ENCODE measurements around the gene HIBCH.

GRCh38 chr2:190235101-190235500, 84.5 kb downstream of the HIBCH start:
- TF ChIP-seq RFX5 (IDR thresholded peaks at IDR 0.05; ENCODE audit: low read depth, low read length) (no peak), CTCF (conservative IDR thresholded peaks at IDR 0.05; ENCODE audit: low read depth, low read length) (no peak), MXI1 (IDR thresholded peaks at IDR 0.05; ENCODE audit: borderline replicate concordance, low read depth, low read length) (no peak), POLR2A (IDR thresholded peaks at IDR 0.05; ENCODE audit: low read depth, low read length) (no peak), MAZ (IDR thresholded peaks at IDR 0.05; ENCODE audit: borderline replicate concordance, low read depth, low read length) (no peak), MAFK (IDR thresholded peaks at IDR 0.05; ENCODE audit: low read depth, low read length) (no peak), BHLHE40 (IDR thresholded peaks at IDR 0.05; ENCODE audit: low read depth, low read length) (no peak), RAD21 (IDR thresholded peaks at IDR 0.05; ENCODE audit: low read length) (no peak), CEBPB (IDR thresholded peaks at IDR 0.05; ENCODE audit: low read depth, low read length) (no peak), RCOR1 (IDR thresholded peaks at IDR 0.05; ENCODE audit: insufficient replicate concordance, low read length) (no peak), SMC3 (IDR thresholded peaks at IDR 0.05; ENCODE audit: low read depth, low read length) (no peak), NFE2L2 (IDR thresholded peaks at IDR 0.05; ENCODE audit: low read depth, low read length) (no peak), CHD1 (IDR thresholded peaks at IDR 0.05; ENCODE audit: low read depth, low read length) (no peak)
